Astrocyte (in vitro differentiated cells and primary cell): ENCODE data around the gene TRMT112.

ENCODE experiments used
- CTCF ChIP-seq: IDR thresholded peaks from 2 replicates; pipeline ENCODE4 v1.5.1; 2011; ENCODE audit warnings: low read depth, mild to moderate bottlenecking, inconsistent platforms, low read length, moderate library complexity; ENCODE audit not compliant: insufficient read depth
- EZH2 ChIP-seq: IDR thresholded peaks from 2 replicates; pipeline ENCODE4 v1.6.1; 2012; ENCODE audit warnings: mild to moderate bottlenecking, low read length, inconsistent platforms; ENCODE audit not compliant: insufficient read depth

DNA sequence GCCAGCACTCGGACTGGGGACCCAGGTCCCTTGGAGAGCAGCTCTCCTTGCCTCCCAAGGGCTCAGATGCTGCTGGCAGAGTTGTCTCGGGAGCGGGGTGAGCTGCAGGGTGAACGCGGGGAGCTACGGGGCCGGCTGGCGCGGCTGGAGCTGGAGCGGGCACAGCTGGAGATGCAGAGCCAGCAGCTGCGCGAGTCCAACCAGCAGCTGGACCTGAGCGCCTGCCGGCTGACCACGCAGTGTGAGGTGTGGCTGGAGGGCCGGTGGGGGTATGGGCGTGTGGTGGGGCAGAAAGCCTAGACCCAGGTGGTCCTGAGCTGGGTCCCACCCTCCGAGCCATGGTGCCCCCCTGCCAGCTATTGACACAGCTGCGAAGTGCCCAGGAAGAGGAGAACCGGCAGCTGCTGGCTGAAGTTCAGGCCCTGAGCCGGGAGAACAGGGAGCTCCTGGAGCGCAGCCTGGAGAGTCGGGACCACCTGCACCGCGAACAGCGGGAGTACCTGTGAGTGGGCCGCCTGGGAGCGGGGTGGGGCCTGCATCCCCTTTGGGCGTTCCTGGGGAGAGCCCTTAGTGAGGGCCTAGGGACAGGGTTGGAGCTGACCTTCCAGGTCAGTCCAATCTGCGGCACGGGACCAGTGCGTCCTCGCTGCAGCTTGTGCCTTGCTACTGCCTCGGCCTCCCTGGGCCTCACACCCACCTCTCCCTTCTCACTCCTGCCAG, 35.8 kb upstream of the TRMT112 start:
- TF ChIP-seq CTCF, result no peak
- TF ChIP-seq EZH2, result no peak
